HCT116 (cell line): ENCODE results near the gene IFT122. TPM values are rescaled to one million over a fixed set of nuclear protein-coding genes. Genes with fewer than 3 reads are reported as not detected.

ENCODE experiments used
- ATAC-seq: fragments of 200-7000 bp; cut with Tn5 transposase; 2 replicates; pipeline ENCODE4 v1.9.1; 2020; ENCODE audit warnings: mild to moderate bottlenecking, moderate library complexity
- BruUV-seq: library from RNA; stranded (reverse); fragments of 400-500 nt; replicated peaks from 2 replicates; lab custom pipeline; 2021; lab: Mats Ljungman, UMichigan
- CTCF ChIA-PET: fragments of 300-600 bp; sonication (Branson Sonifier 250); formaldehyde crosslinking; loops from one replicate; lab custom pipeline; 2021; ENCODE audit warnings: antibody characterized with exemption; lab: Charles Lee
- POLR2A ChIA-PET: fragments of 300-600, 350-600 bp; sonication (Branson Sonifier 250); formaldehyde crosslinking; loops from one replicate; lab custom pipeline; 2021; ENCODE audit warnings: antibody characterized with exemption; lab: Charles Lee
- RAD21 ChIA-PET, 2 experiments: fragments of 300-600 bp; sonication (Branson Sonifier 250); formaldehyde crosslinking; loops; one replicate each; lab custom pipeline; 2023; ENCODE audit warnings: low total read pairs in 2 of 2; ENCODE audit not compliant: uncharacterized antibody in 2 of 2, unreplicated experiment in 2 of 2, low non-redundant PET in 1 of 2; lab: Charles Lee
- DNase-seq: peaks from one replicate; pipeline ENCODE4 v3.0.0-alpha.2; 2010; ENCODE audit warnings: low read depth, low spot score
- H2AFZ ChIP-seq: fragments of 200-600 bp; shearing (Covaris generic), sonication (generic); 2 replicates; pipeline ENCODE4 v1.6.1; 2017; ENCODE audit warnings: low read depth, mixed run types, mixed read lengths, antibody characterized with exemption, low read length; ENCODE audit not compliant: poor library complexity, severe bottlenecking
- H3K27ac ChIP-seq: 2 replicates; pipeline ENCODE4 v1.5.1; 2012; ENCODE audit warnings: low read depth, low read length
- H3K27me3 ChIP-seq: fragments of 200-600 bp; sonication (generic); 2 replicates; pipeline ENCODE4 v1.6.1; 2016; ENCODE audit warnings: mixed run types, low read length, mixed read lengths; ENCODE audit not compliant: insufficient read depth
- H3K36me3 ChIP-seq, 2 experiments: fragments of 200-500 bp in 1 of 2; fragments of 200-600 bp in 1 of 2; sonication (Bioruptor generic) in 1 of 2; sonication (generic) in 1 of 2; 2 replicates each; pipeline versions ENCODE4 v1.5.1 to v1.6.1; 2014 to 2016; ENCODE audit warnings: low read length in 2 of 2, inconsistent platforms in 1 of 2, mixed read lengths in 1 of 2, mixed run types in 1 of 2; ENCODE audit not compliant: insufficient read depth in 2 of 2, control insufficient read depth in 1 of 2
- H3K4me1 ChIP-seq, 2 experiments: fragments of 200-600 bp in 1 of 2; sonication (generic) in 1 of 2; 2 replicates each; pipeline versions ENCODE4 v1.5.1 to v1.6.1; 2012 to 2017; ENCODE audit warnings: low read length in 2 of 2, inconsistent platforms in 1 of 2, mild to moderate bottlenecking in 1 of 2, mixed read lengths in 1 of 2, mixed run types in 1 of 2, moderate library complexity in 1 of 2; ENCODE audit not compliant: insufficient read depth in 2 of 2, control insufficient read depth in 1 of 2
- H3K4me2 ChIP-seq: fragments of 200-600 bp; sonication (generic); 2 replicates; pipeline ENCODE4 v1.6.1; 2017; ENCODE audit warnings: mixed run types, low read length, mixed read lengths
- H3K4me3 ChIP-seq, 2 experiments: fragments of 200-600 bp in 1 of 2; sonication (generic) in 1 of 2; replicated peaks in 1 of 2; 2 replicates each; pipeline ENCODE4 v1.5.1; 2011 to 2016; ENCODE audit warnings: low read length in 2 of 2, control low read depth in 1 of 2, low read depth in 1 of 2, mild to moderate bottlenecking in 1 of 2, mixed read lengths in 1 of 2, mixed run types in 1 of 2
- H3K79me2 ChIP-seq: fragments of 200-600 bp; sonication (generic); 2 replicates; pipeline ENCODE4 v1.6.1; 2017; ENCODE audit warnings: mild to moderate bottlenecking, mixed run types, low read length, moderate library complexity, mixed read lengths; ENCODE audit not compliant: insufficient read depth
- H3K9ac ChIP-seq: fragments of 200-600 bp; sonication (generic); 2 replicates; pipeline ENCODE4 v1.6.1; 2016; ENCODE audit warnings: low read length, mixed read lengths
- H3K9me2 ChIP-seq: fragments of 200-600 bp; sonication (generic), shearing (Covaris generic); 2 replicates; pipeline ENCODE4 v1.6.1; 2017; ENCODE audit warnings: mixed run types, mild to moderate bottlenecking, moderate library complexity; ENCODE audit not compliant: insufficient read depth
- H3K9me3 ChIP-seq, 2 experiments: fragments of 200-500 bp in 1 of 2; fragments of 200-600 bp in 1 of 2; sonication (Bioruptor generic) in 1 of 2; sonication (generic) in 1 of 2; 2 replicates each; pipeline ENCODE4 v1.6.1; 2014 to 2017; ENCODE audit warnings: low read length in 2 of 2, mixed read lengths in 2 of 2, inconsistent platforms in 1 of 2, low read depth in 1 of 2, mild to moderate bottlenecking in 1 of 2, mixed run types in 1 of 2, moderate library complexity in 1 of 2; ENCODE audit not compliant: control insufficient read depth in 1 of 2, insufficient read depth in 1 of 2
- H4K20me1 ChIP-seq: fragments of 200-600 bp; sonication (generic), shearing (Covaris generic); 2 replicates; pipeline ENCODE4 v1.6.1; 2017; ENCODE audit warnings: mixed run types, mild to moderate bottlenecking, moderate library complexity; ENCODE audit not compliant: insufficient read depth
- CBX3 ChIP-seq: IDR thresholded peaks from 2 replicates; pipeline ENCODE4 v1.6.1; 2012; ENCODE audit warnings: low read depth
- CEBPB ChIP-seq: IDR thresholded peaks from 2 replicates; pipeline ENCODE4 v1.6.1; 2012; ENCODE audit warnings: low read depth
- ELF1 ChIP-seq: IDR thresholded peaks from 2 replicates; pipeline ENCODE4 v1.6.1; 2012; ENCODE audit warnings: low read depth, borderline replicate concordance
- EZH2 ChIP-seq: fragments of 200-600 bp; sonication (generic); IDR thresholded peaks from 2 replicates; pipeline ENCODE4 v1.6.1; 2017; ENCODE audit warnings: antibody characterized with exemption, mixed run types
- EZH2phosphoT487 ChIP-seq: fragments of 200-600 bp; IDR thresholded peaks from 2 replicates; pipeline ENCODE4 v1.6.1; 2018; ENCODE audit warnings: antibody characterized with exemption, borderline replicate concordance
- JUND ChIP-seq: IDR thresholded peaks from 2 replicates; pipeline ENCODE4 v1.6.1; 2012
- POLR2A ChIP-seq: IDR thresholded peaks from 2 replicates; pipeline ENCODE4 v1.7.0; 2011; ENCODE audit warnings: borderline replicate concordance; ENCODE audit not compliant: insufficient read depth, insufficient read length; ENCODE audit errors: extremely low read depth
- POLR2AphosphoS5 ChIP-seq: IDR thresholded peaks from 2 replicates; pipeline ENCODE4 v1.6.1; 2011; ENCODE audit warnings: mild to moderate bottlenecking, low read depth, low read length, moderate library complexity
- RAD21 ChIP-seq: IDR thresholded peaks from 2 replicates; pipeline ENCODE4 v1.6.1; 2012; ENCODE audit warnings: low read depth, mild to moderate bottlenecking
- REST ChIP-seq: IDR thresholded peaks from 2 replicates; pipeline ENCODE4 v1.6.1; 2012; ENCODE audit warnings: low read depth
- SIN3A ChIP-seq: IDR thresholded peaks from 2 replicates; pipeline ENCODE4 v1.6.1; 2012; ENCODE audit warnings: low read depth
- SP1 ChIP-seq: IDR thresholded peaks from 2 replicates; pipeline ENCODE4 v1.6.1; 2012; ENCODE audit warnings: low read depth
- SRF ChIP-seq: IDR thresholded peaks from 2 replicates; pipeline ENCODE4 v1.6.1; 2012; ENCODE audit warnings: low read depth
- TCF7L2 ChIP-seq: IDR thresholded peaks from 2 replicates; pipeline ENCODE4 v1.7.0; 2011; ENCODE audit warnings: borderline replicate concordance, inconsistent platforms; ENCODE audit not compliant: insufficient read depth, insufficient read length; ENCODE audit errors: extremely low read depth
- ZFX ChIP-seq: fragments of 450-650 bp; IDR thresholded peaks from 2 replicates; pipeline ENCODE4 v1.6.1; 2017
- ZNF274 ChIP-seq: fragments of 200-500 bp; sonication (Bioruptor generic); IDR thresholded peaks from 2 replicates; pipeline ENCODE4 v1.6.1; 2014; ENCODE audit warnings: mild to moderate bottlenecking, low read depth, low read length, inconsistent platforms
- intact Hi-C: fragments of 100-400 bp; cut with micrococcal nuclease; formaldehyde crosslinking; loops from 2 replicates; pipeline ENCODE4 v1.10.0; 2022
- total RNA-seq: library from RNA; stranded (reverse); gene quantifications from one replicate; pipeline ENCODE4 v1.2.1, GENCODE V29; 2021; ENCODE audit not compliant: unreplicated experiment
- TF ChIP-seq, protein P1 (sequence below): IDR thresholded peaks from 2 replicates; pipeline ENCODE4 v1.6.1; 2012

Gene IFT122
- total RNA-seq, 1 experiment from 2014 or later: 21.4 TPM

GRCh38 chr3:129522953-129523352 is 82.9 kb downstream of the IFT122 start:
- H3K4me2 ChIP-seq: no peak overlapping the region
- H3K79me2 ChIP-seq: no peaks in the 10 kb centered on the region
- intact Hi-C loops: no loop called here
- CTCF ChIA-PET: no interaction called here
- H3K36me3 ChIP-seq: no peaks in the 10 kb centered on the region
- ATAC-seq (no peak), DNase-seq (no peak)
- no peaks in the 10 kb centered on the region for H3K4me1 ChIP-seq
- H3K9me3 ChIP-seq: no peaks in the 10 kb centered on the region
- H3K9ac ChIP-seq: no peak overlapping the region
- POLR2A ChIA-PET: no interaction called here
- H3K4me3 ChIP-seq: no peak overlapping the region
- H3K27ac ChIP-seq: no peak overlapping the region
- H3K27me3 ChIP-seq: no peaks in the 10 kb centered on the region
- no peak overlapping the region for H2AFZ ChIP-seq
- RAD21 ChIA-PET: no interaction called here
- no peaks in the 10 kb centered on the region for H4K20me1 ChIP-seq
- no TSS peak for BruUV-seq
- H3K9me2 ChIP-seq: no peaks in the 10 kb centered on the region
- TF ChIP-seq EZH2phosphoT487: no peak
- TF ChIP-seq TCF7L2: no peak
- no peak for TF ChIP-seq SRF
- TF ChIP-seq SP1: no peak
- TF ChIP-seq POLR2A: no peak
- TF ChIP-seq SIN3A: no peak
- TF ChIP-seq CBX3: no peak

- H2AFZ ChIP-seq: no peak overlapping the region
- H3K27me3 ChIP-seq: no peaks in the 10 kb centered on the region
- H3K4me1 ChIP-seq: no peaks in the 10 kb centered on the region
- H3K79me2 ChIP-seq: no peaks in the 10 kb centered on the region
- CTCF ChIA-PET: no interaction called here
- no peak overlapping the region for H3K27ac ChIP-seq
- DNase-seq (no peak), ATAC-seq (no peak)
- BruUV-seq: no TSS peak
- no peak overlapping the region for H3K4me2 ChIP-seq
- no peak overlapping the region for H3K9ac ChIP-seq
- H4K20me1 ChIP-seq: no peaks in the 10 kb centered on the region
- H3K36me3 ChIP-seq: no peaks in the 10 kb centered on the region
- H3K9me2 ChIP-seq: no peaks in the 10 kb centered on the region
- no peak overlapping the region for H3K4me3 ChIP-seq
- intact Hi-C loops: no loop called here
- RAD21 ChIA-PET: no interaction called here
- no peak for TF ChIP-seq EZH2
- no peak for TF ChIP-seq ELF1
- TF ChIP-seq REST: no peak
- TF ChIP-seq SRF: no peak
- TF ChIP-seq JUND: no peak
- TF ChIP-seq, protein P1, sequence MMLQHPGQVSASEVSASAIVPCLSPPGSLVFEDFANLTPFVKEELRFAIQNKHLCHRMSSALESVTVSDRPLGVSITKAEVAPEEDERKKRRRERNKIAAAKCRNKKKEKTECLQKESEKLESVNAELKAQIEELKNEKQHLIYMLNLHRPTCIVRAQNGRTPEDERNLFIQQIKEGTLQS: no peak
- no peak for TF ChIP-seq ZFX
- TF ChIP-seq POLR2AphosphoS5: no peak
- no peak for TF ChIP-seq RAD21
- TF ChIP-seq TCF7L2: no peak
- TF ChIP-seq CBX3: no peak
- no peak for TF ChIP-seq ZNF274
- TF ChIP-seq CEBPB: no peak
- POLR2A ChIA-PET: no interaction called here
- H3K9me3 ChIP-seq: no peaks in the 10 kb centered on the region
Observed at GRCh38 chr3:129524081-129524480, 84.1 kb downstream of the IFT122 start.
